SK-N-SH (cell line): ENCODE results near the gene SUSD3. TPM values are rescaled to one million over a fixed set of nuclear protein-coding genes. Genes with fewer than 3 reads are reported as not detected.
"Not testable (repeated sequence)": the region's sequence is repeated elsewhere in the genome, so short reads cannot be mapped to it uniquely, and the experiment has no call there.

Source experiments
- CTCF ChIA-PET: fragments of 300-600, 350-600 bp; formaldehyde crosslinking; extraction: SDS; loops from one replicate; lab custom pipeline; 2021; lab: Yijun Ruan, JAX
- POLR2A ChIA-PET: fragments of 350-600 bp; sonication (Branson Sonifier 250); formaldehyde crosslinking; extraction: SDS; loops from one replicate; lab custom pipeline; 2020; ENCODE audit warnings: antibody characterized with exemption, inconsistent platforms; lab: Yijun Ruan, JAX
- DNase-seq: peaks from one replicate; pipeline ENCODE4 v3.0.0; 2012
- H2AFZ ChIP-seq: fragments of 200-600 bp; sonication (generic); 2 replicates; pipeline ENCODE4 v1.8.1; 2016; ENCODE audit warnings: antibody characterized with exemption, mild to moderate bottlenecking, low read depth
- H3F3A ChIP-seq: fragments of 200-600 bp; sonication (generic); replicated peaks from 2 replicates; pipeline ENCODE3; 2016; ENCODE audit warnings: antibody characterized with exemption, mild to moderate bottlenecking; ENCODE audit not compliant: insufficient read depth
- H3K27ac ChIP-seq, 2 experiments: fragments of 200-500 bp in 1 of 2; fragments of 200-600 bp in 1 of 2; sonication (Bioruptor generic) in 1 of 2; sonication (generic), shearing (Covaris generic) in 1 of 2; 2 replicates each; pipeline versions ENCODE4 v1.5.1 to v1.6.1; 2014 to 2016; ENCODE audit warnings: low read depth in 2 of 2, inconsistent platforms in 1 of 2, low read length in 1 of 2, mild to moderate bottlenecking in 1 of 2, mixed read lengths in 1 of 2
- H3K27me3 ChIP-seq: fragments of 200-600 bp; sonication (generic), shearing (Covaris generic); 2 replicates; pipeline ENCODE4 v1.6.1; 2016; ENCODE audit warnings: mixed run types; ENCODE audit not compliant: insufficient read depth
- H3K36me3 ChIP-seq, 2 experiments: fragments of 200-500 bp in 1 of 2; fragments of 200-600 bp in 1 of 2; sonication (Bioruptor generic) in 1 of 2; sonication (generic) in 1 of 2; replicated peaks in 1 of 2; 2 replicates each; pipeline versions ENCODE3 to v1.5.1; 2014 to 2016; ENCODE audit warnings: low read length in 1 of 2, mild to moderate bottlenecking in 1 of 2; ENCODE audit not compliant: insufficient read depth in 2 of 2, control insufficient read depth in 1 of 2
- H3K4me1 ChIP-seq, 2 experiments: fragments of 200-500 bp in 1 of 2; fragments of 200-600 bp in 1 of 2; sonication (Bioruptor generic) in 1 of 2; sonication (generic), shearing (Covaris generic) in 1 of 2; 2 replicates each; pipeline versions ENCODE4 v1.5.1 to v1.6.1; 2014 to 2016; ENCODE audit warnings: low read depth in 1 of 2, low read length in 1 of 2, mixed run types in 1 of 2; ENCODE audit not compliant: insufficient read depth in 2 of 2, control insufficient read depth in 1 of 2
- H3K4me2 ChIP-seq: fragments of 200-600 bp; sonication (generic), shearing (Covaris generic); 2 replicates; pipeline ENCODE4 v1.6.1; 2017; ENCODE audit warnings: mixed run types
- H3K4me3 ChIP-seq, 2 experiments: fragments of 200-500 bp in 1 of 2; fragments of 200-600 bp in 1 of 2; sonication (Bioruptor generic) in 1 of 2; sonication (generic), shearing (Covaris generic) in 1 of 2; 2 replicates each; pipeline versions ENCODE4 v1.5.1 to v1.8.1; 2014 to 2016; ENCODE audit warnings: low read depth in 2 of 2, inconsistent platforms in 1 of 2, low read length in 1 of 2, mild to moderate bottlenecking in 1 of 2, mixed read lengths in 1 of 2, moderate library complexity in 1 of 2
- H3K79me2 ChIP-seq: fragments of 200-600 bp; sonication (generic); 2 replicates; pipeline ENCODE4 v1.8.1; 2017; ENCODE audit warnings: mild to moderate bottlenecking; ENCODE audit not compliant: insufficient read depth
- H3K9ac ChIP-seq: fragments of 200-600 bp; sonication (generic); 2 replicates; pipeline ENCODE4 v1.6.1; 2017; ENCODE audit warnings: mixed run types
- H3K9me2 ChIP-seq: fragments of 200-600 bp; sonication (generic); 2 replicates; pipeline ENCODE4 v1.6.1; 2017; ENCODE audit warnings: mixed run types
- H3K9me3 ChIP-seq: fragments of 200-600 bp; sonication (generic); 2 replicates; pipeline ENCODE4 v1.6.1; 2017; ENCODE audit warnings: mixed run types, mild to moderate bottlenecking, moderate library complexity
- H4K20me1 ChIP-seq: fragments of 200-600 bp; sonication (generic); 2 replicates; pipeline ENCODE4 v1.6.1; 2017; ENCODE audit warnings: mild to moderate bottlenecking, mixed run types; ENCODE audit not compliant: insufficient read depth
- CHD2 ChIP-seq: fragments of 150-350 bp; IDR thresholded peaks from 2 replicates; pipeline ENCODE4 v1.6.1; 2018; ENCODE audit warnings: low read length; ENCODE audit not compliant: partially characterized antibody
- EP300 ChIP-seq, 2 experiments: IDR thresholded peaks; 2 replicates each; pipeline versions ENCODE4 v1.4.0 to v1.6.1; 2012; ENCODE audit warnings: borderline replicate concordance in 1 of 2, low read depth in 1 of 2, low read length in 1 of 2
- GATA2 ChIP-seq: sonication (generic); formaldehyde crosslinking; IDR thresholded peaks from 2 replicates; pipeline ENCODE4 v1.5.0; 2020; ENCODE audit warnings: mild to moderate bottlenecking, missing genetic modification reagents
- MXI1 ChIP-seq: IDR thresholded peaks from 2 replicates; pipeline ENCODE4 v1.6.1; 2012; ENCODE audit warnings: mild to moderate bottlenecking, low read depth, low read length, improper control_type of control experiment
- RFX5 ChIP-seq: IDR thresholded peaks from 2 replicates; pipeline ENCODE4 v1.6.1; 2012; ENCODE audit warnings: mild to moderate bottlenecking, improper control_type of control experiment, low read length
- TCF12 ChIP-seq: IDR thresholded peaks from 2 replicates; pipeline ENCODE4 v1.4.0; 2012
- USF1 ChIP-seq: IDR thresholded peaks from 2 replicates; pipeline ENCODE4 v1.4.0; 2012; ENCODE audit warnings: low read depth, borderline replicate concordance
- USF2 ChIP-seq: fragments of 150-350 bp; IDR thresholded peaks from 2 replicates; pipeline ENCODE4 v1.6.1; 2017; ENCODE audit warnings: antibody characterized with exemption, low read length, low read depth, borderline replicate concordance
- WGBS: methylation state at CpG from one replicate; pipeline ENCODE4 v1.1.6; 2017; ENCODE audit warnings: low lambda C conversion rate; 5-methylcytosine and 5-hydroxymethylcytosine counted together
- polyA plus RNA-seq, 3 experiments: library from polyadenylated mRNA; depleted of rRNA; stranded (reverse); fragments of >200 nt; gene quantifications; 2 replicates each; pipeline ENCODE4 v1.2.3, GENCODE V29; 2012
- TF ChIP-seq, protein P1 (sequence below): IDR thresholded peaks from 2 replicates; pipeline ENCODE4 v1.6.1; 2012; ENCODE audit warnings: mild to moderate bottlenecking, low read depth, low read length, moderate library complexity

SUSD3 gene
- polyA plus RNA-seq, 1 of the 3 experiments (the other 2 are of a cell fraction), result 0.49 TPM

DNA sequence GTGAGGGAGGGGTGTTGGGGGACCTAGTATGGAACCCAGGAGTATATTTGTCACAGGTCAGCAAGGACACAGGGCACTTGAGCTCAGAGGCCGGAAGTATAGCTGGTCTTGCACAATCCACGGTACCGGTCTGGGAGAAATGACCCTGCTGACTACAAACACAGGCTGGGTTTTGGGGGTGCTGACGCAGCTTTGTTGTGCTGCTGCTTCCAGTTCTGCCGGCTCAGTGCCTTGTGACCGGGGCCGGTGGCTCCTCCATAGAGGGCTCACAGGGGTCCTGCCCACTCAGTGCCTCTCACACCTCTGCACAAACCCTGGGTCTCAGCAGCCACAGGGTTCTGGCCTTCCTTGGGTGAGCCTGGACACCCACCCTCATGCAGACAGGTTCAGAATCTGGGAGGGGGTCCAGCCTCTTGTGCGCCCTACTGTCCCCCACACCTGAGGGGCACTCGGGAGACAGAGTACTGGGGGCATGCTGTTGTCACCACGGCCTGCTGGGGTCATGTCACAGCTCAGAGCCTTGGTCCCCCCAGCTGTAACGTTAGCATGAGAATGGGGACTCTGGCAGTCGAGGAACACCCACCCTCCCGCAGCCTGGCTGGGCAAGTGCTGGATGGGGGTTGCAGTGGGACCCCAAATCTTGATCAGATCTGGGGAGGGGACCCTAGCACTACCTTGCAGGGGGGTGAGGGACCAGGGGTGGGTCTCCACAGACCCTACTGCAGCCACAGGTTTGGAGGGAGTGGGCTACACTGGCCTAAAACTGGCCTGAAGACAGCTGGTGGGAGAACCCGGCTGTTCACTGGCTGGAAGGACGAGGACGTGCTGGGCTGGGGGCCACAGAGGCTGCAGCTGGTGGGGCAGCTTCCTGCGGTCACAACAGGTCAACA is 57.8 kb downstream of the SUSD3 start:
- peaks cover 0 to 23% of the 10 kb centered on the region in 2 experiments for H3K36me3 ChIP-seq
- CTCF ChIA-PET, result interaction anchor here (1.3 kb wide), 1 partner anchor 38 kb away, joined by 3 read pairs; no protein-coding TSS in a partner anchor
- H3F3A ChIP-seq, result no peaks in the 10 kb centered on the region
- peaks cover 0 to 15% of the 10 kb centered on the region in 2 experiments; a peak in 2 of 4 replicates for H3K4me1 ChIP-seq
- H2AFZ ChIP-seq, result no peak overlapping the region
- no peak overlapping the region for H3K4me2 ChIP-seq
- no peak for DNase-seq
- no peak for TF ChIP-seq USF1
- no peak for TF ChIP-seq CHD2
- no peak for TF ChIP-seq GATA2 (CRISPR knock-in tag)
- TF ChIP-seq USF2, result no peak
- no peak for TF ChIP-seq EP300 (IDR thresholded peaks at IDR 0.05; ENCODE audit: borderline replicate concordance in 1 of 2, low read depth in 1 of 2, low read length in 1 of 2)
- TF ChIP-seq MXI1, result no peak
- TF ChIP-seq TCF12, result no peak
- TF ChIP-seq, protein P1, sequence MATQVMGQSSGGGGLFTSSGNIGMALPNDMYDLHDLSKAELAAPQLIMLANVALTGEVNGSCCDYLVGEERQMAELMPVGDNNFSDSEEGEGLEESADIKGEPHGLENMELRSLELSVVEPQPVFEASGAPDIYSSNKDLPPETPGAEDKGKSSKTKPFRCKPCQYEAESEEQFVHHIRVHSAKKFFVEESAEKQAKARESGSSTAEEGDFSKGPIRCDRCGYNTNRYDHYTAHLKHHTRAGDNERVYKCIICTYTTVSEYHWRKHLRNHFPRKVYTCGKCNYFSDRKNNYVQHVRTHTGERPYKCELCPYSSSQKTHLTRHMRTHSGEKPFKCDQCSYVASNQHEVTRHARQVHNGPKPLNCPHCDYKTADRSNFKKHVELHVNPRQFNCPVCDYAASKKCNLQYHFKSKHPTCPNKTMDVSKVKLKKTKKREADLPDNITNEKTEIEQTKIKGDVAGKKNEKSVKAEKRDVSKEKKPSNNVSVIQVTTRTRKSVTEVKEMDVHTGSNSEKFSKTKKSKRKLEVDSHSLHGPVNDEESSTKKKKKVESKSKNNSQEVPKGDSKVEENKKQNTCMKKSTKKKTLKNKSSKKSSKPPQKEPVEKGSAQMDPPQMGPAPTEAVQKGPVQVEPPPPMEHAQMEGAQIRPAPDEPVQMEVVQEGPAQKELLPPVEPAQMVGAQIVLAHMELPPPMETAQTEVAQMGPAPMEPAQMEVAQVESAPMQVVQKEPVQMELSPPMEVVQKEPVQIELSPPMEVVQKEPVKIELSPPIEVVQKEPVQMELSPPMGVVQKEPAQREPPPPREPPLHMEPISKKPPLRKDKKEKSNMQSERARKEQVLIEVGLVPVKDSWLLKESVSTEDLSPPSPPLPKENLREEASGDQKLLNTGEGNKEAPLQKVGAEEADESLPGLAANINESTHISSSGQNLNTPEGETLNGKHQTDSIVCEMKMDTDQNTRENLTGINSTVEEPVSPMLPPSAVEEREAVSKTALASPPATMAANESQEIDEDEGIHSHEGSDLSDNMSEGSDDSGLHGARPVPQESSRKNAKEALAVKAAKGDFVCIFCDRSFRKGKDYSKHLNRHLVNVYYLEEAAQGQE, result no peak
- TF ChIP-seq RFX5, result no peak
- no peak overlapping the region for H3K27ac ChIP-seq
- no peaks in the 10 kb centered on the region for H3K27me3 ChIP-seq
- no peak overlapping the region for H3K9ac ChIP-seq
- no peaks in the 10 kb centered on the region for H4K20me1 ChIP-seq
- POLR2A ChIA-PET, result no interaction called here
- WGBS, result 76% methylated on average over 10 of the region's 17 CpGs
- H3K9me3 ChIP-seq, result no peaks in the 10 kb centered on the region
- H3K79me2 ChIP-seq, result no peaks in the 10 kb centered on the region
- H3K9me2 ChIP-seq, result no peaks in the 10 kb centered on the region
- no peak overlapping the region for H3K4me3 ChIP-seq

DNA sequence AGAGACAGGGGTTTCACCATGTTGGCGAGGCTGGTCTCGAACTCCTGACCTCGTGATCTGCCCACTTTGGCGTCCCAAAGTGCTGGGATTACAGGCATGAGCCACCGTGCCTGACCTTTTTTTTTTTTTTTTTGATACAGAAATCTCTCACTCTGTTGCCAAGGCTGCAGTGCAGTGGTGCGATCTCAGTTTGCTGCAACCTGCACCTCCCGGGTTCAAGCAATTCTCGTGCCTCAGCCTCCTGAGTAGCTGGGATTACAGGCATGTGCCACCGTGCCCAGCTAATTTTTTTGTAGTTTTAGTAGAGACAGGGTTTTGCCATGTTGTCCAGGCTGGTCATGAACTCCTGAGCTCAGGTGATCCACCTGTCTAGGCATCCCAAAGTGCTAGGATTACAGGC is 59.0 kb downstream of the SUSD3 start:
- peaks cover 0 to 15% of the 10 kb centered on the region in 2 experiments for H3K36me3 ChIP-seq
- H2AFZ ChIP-seq, H3K4me2 ChIP-seq, H3K9ac ChIP-seq, H3K4me3 ChIP-seq, H3K27me3 ChIP-seq, H3K9me2 ChIP-seq, H3F3A ChIP-seq, H3K79me2 ChIP-seq, H3K9me3 ChIP-seq, POLR2A ChIA-PET, H4K20me1 ChIP-seq, H3K27ac ChIP-seq, DNase-seq: not testable (repeated sequence)
- 91% methylated on average over 9 of the region's 9 CpGs for WGBS
- CTCF ChIA-PET, result interaction anchor here (0.7 to 4.2 kb wide), 2 partner anchors 9 to 69 kb away, joined by 3 to 53 read pairs; no protein-coding TSS in a partner anchor
- peaks cover 0 to 15% of the 10 kb centered on the region in 2 experiments; a peak in 2 of 4 replicates for H3K4me1 ChIP-seq
